ENCODE results near the gene RASAL2. TPM values are rescaled to one million over a fixed set of nuclear protein-coding genes. Genes with fewer than 3 reads are reported as not detected.

Gene RASAL2
- total and polyA plus RNA-seq, 5 experiments from 2014 or later, result not detected

- peaks cover 7 to 27% (median 11%) of the 10 kb centered on the region in 5 donors for H3K27me3 Mint-ChIP-seq
- peaks cover 0 to 11% (median 0%) of the 10 kb centered on the region in 4 donors for H3K4me1 Mint-ChIP-seq
- peaks cover 0 to 9% (median 0%) of the 10 kb centered on the region in 3 donors for H3K36me3 Mint-ChIP-seq
- DNase-seq (no peak), ATAC-seq (no peak)
- no peak overlapping the region for H3K4me3 Mint-ChIP-seq
- H3K27ac Mint-ChIP-seq, result no peak overlapping the region
- peaks cover 0 to 17% (median 7%) of the 10 kb centered on the region in 9 donors for H3K9me3 Mint-ChIP-seq
- POLR2A ChIA-PET, result no interaction called here
Observed at GRCh38 chr1:178412400-178412770, 318.5 kb downstream of the RASAL2 start.

GRCh38 chr1:178417858-178418257, 324.0 kb downstream of the RASAL2 start:
- no peak overlapping the region for H3K27ac Mint-ChIP-seq
- peaks cover 0 to 13% (median 7%) of the 10 kb centered on the region in 9 donors for H3K9me3 Mint-ChIP-seq
- H3K4me1 Mint-ChIP-seq, result peaks cover 0 to 2% (median 0%) of the 10 kb centered on the region in 4 donors
- no peak for DNase-seq
- H3K27me3 Mint-ChIP-seq, result peaks cover 0 to 6% (median 2%) of the 10 kb centered on the region in 5 donors
- H3K4me3 Mint-ChIP-seq, result no peak overlapping the region
- H3K36me3 Mint-ChIP-seq, result no peaks in the 10 kb centered on the region
- POLR2A ChIA-PET, result no interaction called here
- ATAC-seq, result no peak

GRCh38 chr1:178418284-178418955, 324.5 kb downstream of the RASAL2 start:
- no peak overlapping the region for H3K4me3 Mint-ChIP-seq
- ATAC-seq (no peak), DNase-seq (no peak)
- H3K27ac Mint-ChIP-seq, result no peak overlapping the region
- H3K27me3 Mint-ChIP-seq, result peaks cover 0 to 6% (median 2%) of the 10 kb centered on the region in 5 donors
- H3K4me1 Mint-ChIP-seq, result peaks cover 0 to 2% (median 0%) of the 10 kb centered on the region in 4 donors
- no peaks in the 10 kb centered on the region for H3K36me3 Mint-ChIP-seq
- POLR2A ChIA-PET, result no interaction called here
- peaks cover 0 to 13% (median 7%) of the 10 kb centered on the region in 9 donors for H3K9me3 Mint-ChIP-seq

- peaks cover 0 to 2% (median 0%) of the 10 kb centered on the region in 9 donors for H3K9me3 Mint-ChIP-seq
- H3K27ac Mint-ChIP-seq, result no peak overlapping the region
- peaks cover 3 to 5% (median 4%) of the 10 kb centered on the region in 5 donors for H3K27me3 Mint-ChIP-seq
- POLR2A ChIA-PET, result interaction anchor here (0.7 kb wide), 1 partner anchor 164 kb away, joined by 3 read pairs; no protein-coding TSS in a partner anchor
- H3K36me3 Mint-ChIP-seq, result no peaks in the 10 kb centered on the region
- H3K4me1 Mint-ChIP-seq, result no peaks in the 10 kb centered on the region
- no peak for ATAC-seq
- no peak overlapping the region for H3K4me3 Mint-ChIP-seq
- DNase-seq, result no peak
Observed at GRCh38 chr1:178434360-178434759, 340.5 kb downstream of the RASAL2 start.

- no peak for DNase-seq
- Mint-ChIP-seq H3K9me3 (peaks cover 0 to 2% (median 0%) of the 10 kb centered on the region in 9 donors), H3K36me3 (no peaks in the 10 kb centered on the region), H3K27ac (no peak overlapping the region), H3K4me3 (no peak overlapping the region), H3K27me3 (peaks cover 0 to 6% (median 4%) of the 10 kb centered on the region in 5 donors), H3K4me1 (no peaks in the 10 kb centered on the region)
- POLR2A ChIA-PET, result no interaction called here
- ATAC-seq, result no peak
Observed at GRCh38 chr1:178434899-178435435, 341.1 kb downstream of the RASAL2 start.

- Mint-ChIP-seq H3K9me3 (peaks cover 0 to 6% (median 0%) of the 10 kb centered on the region in 9 donors), H3K4me1 (no peaks in the 10 kb centered on the region), H3K27me3 (peaks cover 3 to 8% (median 7%) of the 10 kb centered on the region in 5 donors), H3K4me3 (no peak overlapping the region), H3K36me3 (no peaks in the 10 kb centered on the region), H3K27ac (no peak overlapping the region)
- ATAC-seq (no peak), DNase-seq (no peak)
- POLR2A ChIA-PET, result no interaction called here
Observed at GRCh38 chr1:178436899-178437298, 343.0 kb downstream of the RASAL2 start.

GRCh38 chr1:178438432-178438831, 344.5 kb downstream of the RASAL2 start:
- Mint-ChIP-seq H3K27me3 (peaks cover 5 to 18% (median 10%) of the 10 kb centered on the region in 5 donors), H3K36me3 (no peaks in the 10 kb centered on the region), H3K27ac (no peak overlapping the region), H3K4me1 (no peaks in the 10 kb centered on the region), H3K9me3 (peaks cover 0 to 8% (median 0%) of the 10 kb centered on the region in 9 donors), H3K4me3 (no peak overlapping the region)
- POLR2A ChIA-PET, result no interaction called here
- ATAC-seq (no peak), DNase-seq (no peak)

GRCh38 chr1:178442925-178443324, 349.0 kb downstream of the RASAL2 start:
- Mint-ChIP-seq H3K36me3 (no peaks in the 10 kb centered on the region), H3K4me1 (no peaks in the 10 kb centered on the region), H3K4me3 (no peak overlapping the region), H3K9me3 (peaks cover 0 to 8% (median 0%) of the 10 kb centered on the region in 9 donors), H3K27ac (no peak overlapping the region), H3K27me3 (peaks cover 6 to 20% (median 12%) of the 10 kb centered on the region in 5 donors)
- DNase-seq (no peak), ATAC-seq (no peak)
- POLR2A ChIA-PET, result no interaction called here

- POLR2A ChIA-PET, result no interaction called here
- H3K27ac Mint-ChIP-seq, result no peak overlapping the region
- ATAC-seq (no peak), DNase-seq (no peak)
- H3K4me1 Mint-ChIP-seq, result peaks cover 0 to 2% (median 0%) of the 10 kb centered on the region in 4 donors
- H3K27me3 Mint-ChIP-seq, result peaks cover 0 to 8% (median 0%) of the 10 kb centered on the region in 5 donors
- no peak overlapping the region for H3K4me3 Mint-ChIP-seq
- no peaks in the 10 kb centered on the region for H3K9me3 Mint-ChIP-seq
- H3K36me3 Mint-ChIP-seq, result no peaks in the 10 kb centered on the region
Observed at GRCh38 chr1:178450871-178451270, 357.0 kb downstream of the RASAL2 start.

GRCh38 chr1:178451529-178451928, 357.6 kb downstream of the RASAL2 start:
- Mint-ChIP-seq H3K27me3 (peaks cover 0 to 8% (median 0%) of the 10 kb centered on the region in 5 donors), H3K4me3 (no peak overlapping the region), H3K36me3 (no peaks in the 10 kb centered on the region), H3K9me3 (no peaks in the 10 kb centered on the region), H3K27ac (no peak overlapping the region), H3K4me1 (peaks cover 0 to 2% (median 0%) of the 10 kb centered on the region in 4 donors)
- DNase-seq, result no peak
- no peak for ATAC-seq
- POLR2A ChIA-PET, result no interaction called here

GRCh38 chr1:178452013-178452412, 358.1 kb downstream of the RASAL2 start:
- ATAC-seq, result no peak

GRCh38 chr1:178456472-178456871, 362.6 kb downstream of the RASAL2 start:
- Mint-ChIP-seq H3K4me3 (no peak overlapping the region), H3K9me3 (no peaks in the 10 kb centered on the region), H3K36me3 (no peaks in the 10 kb centered on the region), H3K4me1 (no peaks in the 10 kb centered on the region), H3K27me3 (peaks cover 0 to 5% (median 0%) of the 10 kb centered on the region in 5 donors), H3K27ac (no peak overlapping the region)
- POLR2A ChIA-PET, result no interaction called here
- no peak for ATAC-seq
- no peak for DNase-seq

More at GRCh38 chr1:178452013-178452412, 358.1 kb downstream of the RASAL2 start:
- H3K36me3 Mint-ChIP-seq, result no peaks in the 10 kb centered on the region
- H3K27me3 Mint-ChIP-seq, result peaks cover 0 to 4% (median 0%) of the 10 kb centered on the region in 5 donors
- no peak overlapping the region for H3K4me3 Mint-ChIP-seq
- POLR2A ChIA-PET, result no interaction called here
- H3K27ac Mint-ChIP-seq, result no peak overlapping the region
- DNase-seq, result no peak
- no peaks in the 10 kb centered on the region for H3K9me3 Mint-ChIP-seq
- peaks cover 0 to 2% (median 0%) of the 10 kb centered on the region in 4 donors for H3K4me1 Mint-ChIP-seq

GRCh38 chr1:178457651-178458050, 363.7 kb downstream of the RASAL2 start:
- POLR2A ChIA-PET, result no interaction called here
- no peaks in the 10 kb centered on the region for H3K36me3 Mint-ChIP-seq
- no peak for ATAC-seq
- H3K4me3 Mint-ChIP-seq, result no peak overlapping the region
- no peak for DNase-seq
- no peaks in the 10 kb centered on the region for H3K9me3 Mint-ChIP-seq
- no peaks in the 10 kb centered on the region for H3K4me1 Mint-ChIP-seq
- H3K27me3 Mint-ChIP-seq, result peaks cover 0 to 5% (median 0%) of the 10 kb centered on the region in 5 donors
- no peak overlapping the region for H3K27ac Mint-ChIP-seq
